NCI-H1105 (cell line): ENCODE measurements around the gene EIF4G3.
A peak's percentile ranks its signal among the peaks of the same experiment; 100 is the strongest.
"Not testable (repeated sequence)": the region's sequence is repeated elsewhere in the genome, so short reads cannot be mapped to it uniquely, and the experiment has no call there.

Experiments
- DNase-seq: peaks from one replicate; lab custom pipeline; 2025; lab: John Stamatoyannopoulos, UW

Gene EIF4G3

DNA sequence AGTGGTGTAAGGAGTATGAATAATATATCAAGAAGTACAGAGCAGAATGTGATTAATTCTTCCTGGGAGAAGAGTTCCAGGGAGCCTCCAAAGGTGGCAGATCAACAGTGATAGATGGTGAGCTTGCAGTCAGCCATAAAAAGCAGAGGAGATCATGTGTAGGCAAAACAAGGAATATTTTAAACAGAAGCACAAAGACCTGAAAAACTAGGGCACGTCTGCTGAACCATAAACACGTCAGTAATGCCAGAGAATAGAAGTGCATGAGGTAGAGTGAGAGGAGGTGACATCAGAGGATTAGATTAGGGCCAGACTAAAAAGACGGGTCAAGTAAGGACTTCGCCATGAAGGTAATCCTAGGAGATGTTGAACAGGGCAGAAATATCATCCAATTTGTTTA, 151.8 kb downstream of the EIF4G3 start:
- DNase-seq = no peak

- DNase-seq = not testable (repeated sequence)
These were observed 152.4 kb downstream of the EIF4G3 start for GRCh38 chr1:21024136-21024896.

DNA sequence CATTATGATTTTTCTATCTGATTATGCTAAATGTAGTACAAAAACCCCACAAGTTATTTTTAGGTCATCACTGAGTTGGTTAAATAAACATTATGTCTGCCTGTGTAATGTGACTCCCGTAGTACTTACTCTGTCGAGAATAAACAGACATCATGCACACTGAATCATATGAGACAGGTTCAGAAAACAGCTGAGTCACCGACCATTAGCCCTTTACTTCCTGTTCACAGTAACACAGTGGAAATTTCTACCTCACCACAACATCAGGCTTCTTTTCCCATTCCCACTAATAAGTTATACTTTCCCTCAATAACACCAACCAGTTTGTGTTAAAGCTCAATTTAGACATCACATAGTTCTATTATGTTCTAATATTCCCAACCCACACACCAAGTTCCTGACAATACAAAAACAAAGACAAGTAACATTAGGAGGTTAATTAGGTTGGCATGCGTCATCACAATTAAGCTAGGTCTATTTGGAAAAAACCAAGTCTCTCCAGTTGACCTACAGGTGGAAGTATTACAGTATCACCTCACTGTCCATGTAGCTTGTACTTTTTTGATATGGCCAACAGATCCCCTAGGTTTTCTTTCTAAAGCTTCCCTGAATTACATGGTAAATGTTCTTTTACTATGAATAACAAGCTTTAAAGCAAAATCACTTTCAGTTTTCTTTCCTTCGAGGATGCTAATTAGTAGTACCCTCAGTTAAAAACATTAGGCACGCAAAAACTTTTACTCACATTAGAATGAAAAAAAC, 154.2 kb downstream of the EIF4G3 start:
- peak; percentile 90 for DNase-seq

DNA sequence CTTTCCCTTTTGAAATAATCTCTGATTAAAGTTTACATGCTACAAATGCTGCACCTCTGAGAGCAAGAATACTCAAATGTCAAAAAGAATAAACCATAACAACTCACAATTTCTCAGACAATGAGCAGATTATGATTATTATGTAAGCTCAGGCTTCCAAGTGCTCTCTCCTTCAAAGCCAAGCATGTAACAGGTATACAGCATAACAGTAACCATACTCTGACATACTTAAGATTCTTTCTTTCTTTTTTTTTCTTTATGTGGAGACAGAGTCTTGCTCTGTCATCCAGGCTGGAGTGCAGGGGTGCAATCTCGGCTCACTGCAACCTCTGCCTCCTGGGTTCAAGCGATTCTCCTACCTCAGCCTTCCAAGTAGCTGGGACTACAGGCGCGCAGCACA, 155.4 kb downstream of the EIF4G3 start:
- DNase-seq = no peak

DNA sequence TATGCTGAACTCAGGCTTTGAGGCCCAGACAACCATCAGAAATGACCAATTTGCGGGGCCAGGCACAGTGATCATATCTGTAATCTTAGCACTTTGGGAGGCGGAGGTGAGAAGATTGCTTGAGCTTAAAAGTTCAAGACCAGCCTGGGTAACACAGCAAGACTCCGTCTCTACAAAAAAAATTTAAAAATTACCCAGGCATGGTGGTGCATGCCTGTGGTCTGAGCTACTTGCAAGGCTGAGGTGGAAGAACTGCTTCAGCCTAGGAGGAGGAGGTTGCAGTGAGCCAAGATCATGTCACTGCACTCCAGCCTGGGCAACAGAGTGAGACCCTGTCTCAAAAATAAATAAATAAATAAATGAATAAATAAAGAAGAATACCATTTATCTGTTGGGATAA, 156.5 kb downstream of the EIF4G3 start:
- no peak for DNase-seq

DNA sequence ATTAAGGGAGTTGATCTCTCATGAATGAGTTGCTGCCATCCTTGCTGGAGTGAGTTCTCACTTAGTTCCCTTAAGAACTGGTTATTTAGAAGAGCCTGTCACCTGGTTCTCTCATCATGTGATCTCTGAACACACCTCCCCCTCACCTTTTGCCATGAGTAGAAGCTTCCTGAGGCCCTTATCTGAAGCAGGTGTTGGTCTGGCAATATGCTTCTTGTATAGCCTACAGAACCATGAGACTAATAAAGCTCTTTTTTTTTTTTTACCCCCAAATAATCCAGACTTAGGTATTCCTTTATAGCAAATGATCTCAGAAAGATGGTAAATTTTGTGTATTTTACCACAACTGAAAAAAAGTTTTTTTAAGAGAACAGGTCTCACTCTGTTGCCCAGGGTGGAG, 158.0 kb downstream of the EIF4G3 start:
- no peak for DNase-seq

DNA sequence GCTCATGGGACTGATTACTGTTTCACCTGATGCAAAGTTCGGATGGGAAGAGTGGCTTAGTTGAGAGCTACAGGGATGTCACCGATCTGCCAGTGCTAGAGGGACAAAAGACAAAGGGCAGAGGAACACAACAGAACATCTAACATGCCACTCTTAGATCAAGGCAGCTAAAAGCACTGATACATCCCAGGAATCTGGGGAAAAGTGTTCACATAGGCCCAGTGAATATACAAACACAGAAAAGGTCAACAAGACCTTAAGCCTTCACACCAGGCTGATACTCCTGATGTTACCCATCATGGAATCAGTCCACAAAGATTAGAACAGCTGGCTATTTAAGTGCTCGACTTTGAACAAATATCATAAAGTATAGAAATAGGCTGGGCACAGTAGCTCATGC, 163.2 kb downstream of the EIF4G3 start:
- DNase-seq = no peak

DNA sequence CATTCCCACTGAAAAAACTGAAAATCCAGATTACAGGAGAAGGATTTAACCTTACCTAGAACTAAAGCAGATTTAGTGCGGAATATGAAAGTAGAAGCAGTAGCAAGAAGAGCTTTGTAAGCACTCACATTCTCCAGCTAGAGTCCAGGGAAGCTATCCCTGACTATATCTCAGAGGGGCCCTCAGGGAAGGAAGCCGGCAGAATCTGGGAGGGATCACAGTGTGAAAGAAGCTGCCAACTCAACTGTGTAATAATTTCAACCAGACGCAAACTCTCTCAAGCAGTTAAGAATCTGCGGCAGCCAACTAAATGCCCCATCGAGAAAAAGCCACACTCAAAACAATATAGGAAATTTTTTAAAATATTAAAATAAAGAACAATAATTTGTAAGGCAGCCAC, 163.8 kb downstream of the EIF4G3 start:
- DNase-seq = no peak

DNA sequence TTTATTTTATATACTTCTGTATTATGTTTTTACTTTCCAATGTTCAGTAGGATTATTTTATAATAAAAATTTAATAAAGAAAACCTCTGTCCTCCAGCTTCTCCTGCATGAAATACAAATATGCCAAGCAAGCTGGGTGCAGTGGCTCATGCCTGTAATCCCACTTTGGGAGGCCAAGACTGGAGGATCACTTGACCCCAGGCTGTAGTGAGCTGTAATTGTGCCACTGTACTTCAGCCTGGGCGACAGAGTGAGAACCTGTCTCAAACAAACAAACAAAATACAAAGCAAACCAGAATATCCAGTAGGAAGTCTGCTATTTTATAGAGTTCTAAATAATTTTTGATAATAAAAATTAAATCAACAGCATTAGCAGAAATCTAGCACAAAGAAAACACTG, 168.8 kb downstream of the EIF4G3 start:
- no peak for DNase-seq

GRCh38 chr1:21005466-21006239, 171.0 kb downstream of the EIF4G3 start:
- no peak for DNase-seq

DNA sequence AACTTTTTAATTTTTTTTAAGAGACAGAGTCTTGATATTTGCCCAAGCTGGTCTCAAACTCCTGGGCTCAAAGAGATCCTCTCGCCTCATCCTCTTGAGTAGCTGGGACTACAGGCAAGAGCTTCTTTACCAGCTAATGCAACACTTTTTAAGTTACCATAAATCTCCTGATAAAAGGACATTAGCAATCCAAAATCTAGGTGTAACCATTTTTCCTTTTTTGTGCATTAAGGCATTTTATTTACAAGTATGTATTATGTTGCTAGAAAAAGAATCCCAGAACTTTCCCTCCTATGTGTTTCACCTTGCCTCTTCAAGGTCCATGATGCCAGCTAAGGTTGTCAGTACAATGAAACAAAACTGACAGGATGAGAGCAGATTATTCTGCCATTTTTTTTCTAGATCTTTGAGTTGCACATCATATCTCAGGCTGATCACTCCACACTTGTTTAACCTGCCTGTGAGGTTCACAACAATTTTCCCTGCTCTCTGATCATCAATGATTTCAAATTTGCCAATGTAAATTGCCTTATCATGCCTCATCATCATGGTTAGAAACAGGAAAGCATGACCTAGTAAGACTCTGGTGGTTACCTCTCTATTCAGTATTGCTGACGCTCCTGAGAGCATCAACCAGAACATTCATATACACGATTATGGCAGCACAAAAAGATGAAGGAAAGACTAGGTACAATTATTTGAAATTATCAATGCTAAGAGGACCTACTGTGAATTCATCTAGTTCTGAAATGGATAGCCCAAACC, 173.2 kb downstream of the EIF4G3 start:
- DNase-seq = no peak

DNA sequence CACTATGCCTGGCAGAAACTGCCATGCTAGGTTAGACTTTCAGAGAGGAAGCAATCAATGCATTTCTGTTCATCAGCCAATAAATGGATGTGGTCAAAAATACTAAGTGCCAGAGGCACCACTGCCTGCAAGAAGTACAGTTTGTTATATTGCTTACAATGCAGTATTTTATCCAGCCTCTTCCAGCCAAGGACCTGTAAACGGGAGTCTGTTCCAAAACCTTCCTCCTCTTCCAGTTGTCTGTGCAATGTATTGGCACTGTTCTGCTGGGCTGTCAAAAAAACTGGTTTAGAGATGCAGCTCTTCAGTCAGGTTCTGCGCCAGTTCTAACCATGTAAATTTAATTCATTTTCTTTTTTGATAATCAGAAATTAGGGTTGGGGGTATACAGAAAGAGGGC, 175.7 kb downstream of the EIF4G3 start:
- DNase-seq = no peak

GRCh38 chr1:21000245-21000594, 176.5 kb downstream of the EIF4G3 start:
- DNase-seq = no peak

DNA sequence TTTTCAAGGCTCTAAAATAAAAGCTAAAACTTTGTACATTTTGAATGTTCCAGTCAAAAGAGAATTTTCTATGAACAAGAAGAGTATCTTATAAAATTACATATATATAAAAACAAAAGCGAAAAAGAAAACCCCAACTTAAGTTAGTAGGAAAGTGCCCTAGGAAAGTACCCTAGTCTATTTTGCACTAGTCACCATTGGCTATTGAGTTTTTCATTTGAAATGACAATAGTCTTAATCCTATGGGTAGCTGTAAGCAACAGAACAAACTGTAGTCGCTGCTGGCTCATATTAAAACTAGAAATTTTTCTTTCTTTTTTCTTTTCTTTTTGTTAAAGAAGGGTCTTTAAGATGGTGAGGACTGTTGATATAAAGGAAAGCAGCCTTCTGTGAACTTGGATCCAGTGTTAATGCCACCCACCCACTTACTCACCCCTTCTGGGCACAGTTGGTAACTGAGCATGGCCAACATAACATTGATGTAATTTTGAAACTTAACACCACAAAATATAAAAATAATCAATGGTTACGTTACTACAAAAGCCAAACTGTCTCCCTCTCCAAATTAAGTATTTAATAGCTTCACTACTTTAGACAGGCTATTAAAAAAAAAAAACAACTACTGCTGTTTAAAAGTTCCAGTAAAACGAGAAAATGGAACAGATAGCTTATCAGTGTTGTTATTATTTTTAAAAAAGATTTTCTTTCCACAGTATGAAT, 177.0 kb downstream of the EIF4G3 start:
- DNase-seq = no peak

DNA sequence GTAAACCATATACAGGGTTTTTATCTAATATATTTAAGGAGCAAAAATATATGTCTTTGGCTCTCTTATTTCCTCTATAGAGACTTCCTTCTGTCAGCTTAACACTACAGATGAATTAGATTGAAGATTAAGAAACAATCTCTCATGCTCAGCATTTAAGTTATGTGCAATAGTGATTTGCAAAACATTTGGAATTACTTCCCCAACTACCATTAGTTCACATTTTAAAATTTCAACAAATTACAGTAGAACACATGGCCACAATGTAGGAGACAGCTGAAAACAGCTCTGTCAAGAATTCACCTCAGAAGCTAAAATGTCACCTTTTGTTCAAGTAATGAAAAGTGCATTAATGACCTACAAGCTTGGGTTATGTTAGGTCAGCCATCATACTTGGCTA, 177.9 kb downstream of the EIF4G3 start:
- no peak for DNase-seq

GRCh38 chr1:20997602-20998224, 179.0 kb downstream of the EIF4G3 start:
- DNase-seq = no peak

DNA sequence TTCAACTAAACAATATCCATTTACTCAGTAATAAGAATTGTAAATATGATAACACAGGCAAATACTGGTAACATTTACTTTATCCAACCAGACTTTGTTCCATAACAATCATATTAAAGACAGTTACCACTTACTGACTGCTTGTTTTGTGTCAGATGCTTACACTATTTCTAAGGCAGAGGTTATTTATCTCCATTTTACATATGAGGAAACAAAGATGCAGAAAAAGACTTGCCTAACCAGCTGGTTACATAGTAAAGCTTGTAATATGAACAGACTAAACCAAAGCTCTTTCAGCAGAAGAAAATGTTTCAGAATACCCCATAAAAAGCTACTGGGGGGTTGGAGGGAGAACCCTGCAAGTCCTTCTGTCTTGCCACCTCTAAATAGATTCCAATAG, 180.1 kb downstream of the EIF4G3 start:
- no peak for DNase-seq

- no peak for DNase-seq
These were observed 182.8 kb downstream of the EIF4G3 start for GRCh38 chr1:20993716-20994575.

DNA sequence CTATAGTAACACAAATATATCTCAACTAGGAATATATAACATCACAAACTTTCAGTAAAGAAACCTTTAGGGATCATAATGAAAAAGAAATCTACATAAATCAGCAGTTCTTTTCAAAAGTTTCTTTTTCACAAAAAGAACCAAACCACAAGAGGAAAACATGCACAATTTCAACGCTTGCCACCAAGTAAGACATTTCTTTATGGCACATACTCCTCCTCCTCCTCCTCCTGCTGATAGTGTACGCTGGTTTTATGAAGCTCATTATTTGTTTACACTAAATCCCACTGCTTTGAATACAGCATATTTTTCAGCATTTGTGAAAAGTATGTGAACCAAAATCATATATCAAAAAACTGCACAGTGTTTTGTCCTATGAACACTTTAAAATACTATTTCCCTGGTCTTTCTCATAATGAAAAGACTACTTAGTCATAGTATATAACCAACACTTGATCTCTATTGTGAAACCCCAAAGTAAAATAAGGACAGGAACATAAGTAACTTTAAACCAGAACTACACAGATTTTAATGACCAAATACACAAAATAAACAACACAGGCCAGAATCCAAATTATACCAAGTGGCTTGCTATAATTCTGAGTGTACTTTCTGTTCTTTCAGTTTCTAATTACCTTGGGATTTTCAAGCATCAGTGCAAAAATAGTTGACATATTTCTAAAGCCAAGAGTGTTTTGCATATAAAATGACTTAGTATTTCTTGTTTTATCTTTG, 184.2 kb downstream of the EIF4G3 start:
- DNase-seq = no peak
